ENCODE measurements around the gene MRPS11. TPM values are rescaled to one million over a fixed set of nuclear protein-coding genes. Genes with fewer than 3 reads are reported as not detected.
A peak's percentile ranks its signal among the peaks of the same experiment; 100 is the strongest.

The MRPS11 gene
- total RNA-seq, result 56.1 and 56.3 TPM in 2 replicates
- long read RNA-seq, transcript MRPS11-201 (6 exons, 3,644 nt), result major isoform, 26 of 50 reads
- long read RNA-seq, partial matches to known transcripts, result 1 of 50 reads
- long read RNA-seq, other reads (novel, unspliced or antisense), result 20 of 50 reads

- no peaks in the 10 kb centered on the region for H3K27me3 Mint-ChIP-seq (ENCODE audit: low read depth)
- H3K9me3 Mint-ChIP-seq, result no peaks in the 10 kb centered on the region
- peak within 1 kb of the TSS; percentile 100 for H3K27ac Mint-ChIP-seq (ENCODE audit: unreplicated experiment)
- peaks cover 20% of the 10 kb centered on the region for H3K4me1 Mint-ChIP-seq
- H3K4me3 Mint-ChIP-seq, result peak within 1 kb of the TSS; percentile 97
- no peak for TF ChIP-seq CTCF (conservative IDR thresholded peaks at IDR 0.05)
- peak; percentile 87 for DNase-seq (ENCODE audit: low read depth, low spot score)
- peaks cover 5% of the 10 kb centered on the region for H3K36me3 Mint-ChIP-seq (ENCODE audit: low read depth)
Observed at GRCh38 chr15:88467073-88467934, at the start of gene MRPS11, which contains the start of gene MRPL46. MRPS11 (plus strand) TSS chr15:88467708; CDS start chr15:88467718, 10 bp downstream. MRPL46 (minus strand) TSS chr15:88467388; CDS start chr15:88467377, 11 bp downstream.

GRCh38 chr15:88419830-88420229, 47.7 kb upstream of the MRPS11 start:
- no peak overlapping the region for H3K27ac Mint-ChIP-seq (ENCODE audit: unreplicated experiment)
- no peak overlapping the region for H3K4me3 Mint-ChIP-seq
- no peaks in the 10 kb centered on the region for H3K36me3 Mint-ChIP-seq (ENCODE audit: low read depth)
- H3K4me1 Mint-ChIP-seq, result no peaks in the 10 kb centered on the region
- H3K27me3 Mint-ChIP-seq (ENCODE audit: low read depth), result peaks cover 52% of the 10 kb centered on the region
- DNase-seq (ENCODE audit: low read depth, low spot score), result no peak
- peaks cover 5% of the 10 kb centered on the region for H3K9me3 Mint-ChIP-seq
- TF ChIP-seq CTCF (conservative IDR thresholded peaks at IDR 0.05), result no peak

GRCh38 chr15:88423331-88423730, 44.2 kb upstream of the MRPS11 start:
- DNase-seq (ENCODE audit: low read depth, low spot score), result no peak
- H3K36me3 Mint-ChIP-seq (ENCODE audit: low read depth), result no peaks in the 10 kb centered on the region
- peaks cover 56% of the 10 kb centered on the region for H3K27me3 Mint-ChIP-seq (ENCODE audit: low read depth)
- no peak overlapping the region for H3K27ac Mint-ChIP-seq (ENCODE audit: unreplicated experiment)
- H3K4me3 Mint-ChIP-seq, result no peak overlapping the region
- peaks cover 5% of the 10 kb centered on the region for H3K9me3 Mint-ChIP-seq
- TF ChIP-seq CTCF (conservative IDR thresholded peaks at IDR 0.05), result no peak
- no peaks in the 10 kb centered on the region for H3K4me1 Mint-ChIP-seq

- DNase-seq (ENCODE audit: low read depth, low spot score), result no peak
- no peaks in the 10 kb centered on the region for H3K36me3 Mint-ChIP-seq (ENCODE audit: low read depth)
- H3K4me3 Mint-ChIP-seq, result no peak overlapping the region
- H3K9me3 Mint-ChIP-seq, result no peaks in the 10 kb centered on the region
- H3K27ac Mint-ChIP-seq (ENCODE audit: unreplicated experiment), result no peak overlapping the region
- no peaks in the 10 kb centered on the region for H3K4me1 Mint-ChIP-seq
- no peak for TF ChIP-seq CTCF (conservative IDR thresholded peaks at IDR 0.05)
- H3K27me3 Mint-ChIP-seq (ENCODE audit: low read depth), result peaks cover 48% of the 10 kb centered on the region
Observed at GRCh38 chr15:88426304-88426703, 41.2 kb upstream of the MRPS11 start.

GRCh38 chr15:88428053-88428452, 39.5 kb upstream of the MRPS11 start:
- Mint-ChIP-seq H3K36me3 (ENCODE audit: low read depth) (no peaks in the 10 kb centered on the region), H3K4me1 (no peaks in the 10 kb centered on the region), H3K9me3 (no peaks in the 10 kb centered on the region), H3K4me3 (no peak overlapping the region), H3K27ac (ENCODE audit: unreplicated experiment) (no peak overlapping the region), H3K27me3 (ENCODE audit: low read depth) (peaks cover 49% of the 10 kb centered on the region)
- no peak for DNase-seq (ENCODE audit: low read depth, low spot score)
- no peak for TF ChIP-seq CTCF (conservative IDR thresholded peaks at IDR 0.05)
